ENCODE measurements around the gene IMPG2. TPM values are rescaled to one million over a fixed set of nuclear protein-coding genes. Genes with fewer than 3 reads are reported as not detected.

Gene IMPG2
- total and polyA plus RNA-seq, 7 donors = 0.05 to 0.64 (median 0.17) TPM

DNA sequence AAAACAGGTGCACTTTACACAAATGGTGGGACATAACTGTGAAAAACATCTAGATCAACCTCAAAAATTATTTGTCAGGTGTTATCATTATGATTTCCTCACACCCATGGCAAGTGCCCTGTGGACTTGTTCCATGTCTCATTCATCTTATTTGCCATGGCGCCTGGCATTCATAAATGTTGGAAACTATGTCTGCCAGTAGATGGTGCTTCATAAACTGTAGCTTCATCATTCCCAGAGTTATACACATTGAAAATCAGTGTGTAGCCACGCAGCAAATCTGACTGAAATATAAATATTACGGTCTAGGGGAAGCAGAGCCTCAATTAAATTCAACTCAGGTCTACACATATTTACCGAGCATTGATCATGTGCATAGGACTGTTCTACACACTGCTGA is 90.7 kb downstream of the IMPG2 start:
- intact Hi-C loops (cut with DNase I) = no loop called here
- 74 to 86% (median 82%) methylated on average over 4 of the region's 4 CpGs for WGBS, 3 donors
- DNase-seq (no peak), ATAC-seq (no peak)
- Histone ChIP-seq H3K27me3 (ENCODE audit: insufficient read depth in 3 of 3, low read length in 2 of 3) (no peaks in the 10 kb centered on the region), H3K27ac (no peak overlapping the region), H3K9me3 (no peaks in the 10 kb centered on the region), H3K4me1 (no peaks in the 10 kb centered on the region), H3K4me3 (no peak overlapping the region), H3K36me3 (ENCODE audit: insufficient read depth in 1 of 2, low read depth in 1 of 2) (no peaks in the 10 kb centered on the region)
- no peak for TF ChIP-seq CTCF (IDR thresholded peaks at IDR 0.05)

GRCh38 chr3:101228441-101228840 is 91.9 kb downstream of the IMPG2 start:
- Histone ChIP-seq H3K4me3 (no peak overlapping the region), H3K9me3 (no peaks in the 10 kb centered on the region), H3K4me1 (no peaks in the 10 kb centered on the region), H3K36me3 (ENCODE audit: insufficient read depth in 1 of 2, low read depth in 1 of 2) (no peaks in the 10 kb centered on the region), H3K27ac (no peak overlapping the region), H3K27me3 (ENCODE audit: insufficient read depth in 3 of 3, low read length in 2 of 3) (no peaks in the 10 kb centered on the region)
- ATAC-seq (no peak), DNase-seq (no peak)
- intact Hi-C loops (cut with DNase I) = no loop called here
- whole genome bisulfite sequencing, 3 donors = 68 to 78% (median 72%) methylated on average over 3 of the region's 3 CpGs
- TF ChIP-seq CTCF (IDR thresholded peaks at IDR 0.05) = no peak

GRCh38 chr3:101224739-101225138 is 95.6 kb downstream of the IMPG2 start:
- intact Hi-C loops (cut with DNase I) = no loop called here
- Histone ChIP-seq H3K9me3 (peaks cover 1% of the 10 kb centered on the region), H3K27me3 (ENCODE audit: insufficient read depth in 3 of 3, low read length in 2 of 3) (no peaks in the 10 kb centered on the region), H3K27ac (no peak overlapping the region), H3K4me1 (no peaks in the 10 kb centered on the region), H3K36me3 (ENCODE audit: insufficient read depth in 1 of 2, low read depth in 1 of 2) (no peaks in the 10 kb centered on the region), H3K4me3 (no peak overlapping the region)
- no peak for DNase-seq
- no peak for TF ChIP-seq CTCF (IDR thresholded peaks at IDR 0.05)
- no peak for ATAC-seq
- 71 to 76% (median 71%) methylated on average over 4 of the region's 4 CpGs for WGBS, 3 donors

DNA sequence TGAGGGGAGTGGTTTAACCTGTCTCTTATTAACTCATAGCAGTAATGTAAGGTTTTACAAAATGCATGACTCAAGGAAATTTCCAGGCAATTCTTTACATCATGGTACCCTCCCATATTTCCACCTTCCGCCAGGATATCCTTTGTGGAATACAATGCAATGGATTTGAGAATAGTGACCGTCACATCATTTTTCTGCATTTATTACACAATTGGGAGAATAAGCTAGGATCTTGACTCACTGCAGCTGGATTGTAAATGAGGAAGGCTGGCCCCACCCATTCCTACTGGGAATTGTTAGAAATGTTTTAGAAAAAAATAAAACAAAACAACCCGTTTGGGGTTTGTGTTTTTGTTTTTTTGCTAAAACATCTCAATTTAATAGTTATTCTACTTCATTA is 97.4 kb downstream of the IMPG2 start:
- peaks cover 7% of the 10 kb centered on the region for H3K9me3 ChIP-seq
- H3K4me3 ChIP-seq = no peak overlapping the region
- ATAC-seq (peak in 1 of 4 donors; percentile 41), DNase-seq (no peak)
- no peak for TF ChIP-seq CTCF (IDR thresholded peaks at IDR 0.05)
- intact Hi-C loops (cut with DNase I) = no loop called here
- H3K27ac ChIP-seq = no peak overlapping the region
- H3K27me3 ChIP-seq (ENCODE audit: insufficient read depth in 3 of 3, low read length in 2 of 3) = no peaks in the 10 kb centered on the region
- no peaks in the 10 kb centered on the region for H3K36me3 ChIP-seq (ENCODE audit: insufficient read depth in 1 of 2, low read depth in 1 of 2)
- WGBS, 3 donors = 57 to 58% (median 57%) methylated on average over 3 of the region's 3 CpGs
- no peaks in the 10 kb centered on the region for H3K4me1 ChIP-seq

- Histone ChIP-seq H3K4me3 (no peak overlapping the region), H3K4me1 (no peaks in the 10 kb centered on the region), H3K36me3 (ENCODE audit: insufficient read depth in 1 of 2, low read depth in 1 of 2) (no peaks in the 10 kb centered on the region), H3K27me3 (ENCODE audit: insufficient read depth in 3 of 3, low read length in 2 of 3) (no peaks in the 10 kb centered on the region), H3K9me3 (peaks cover 7% of the 10 kb centered on the region), H3K27ac (no peak overlapping the region)
- 88 to 94% (median 91%) methylated on average over 4 of the region's 4 CpGs for WGBS, 3 donors
- no peak for TF ChIP-seq CTCF (IDR thresholded peaks at IDR 0.05)
- ATAC-seq = no peak
- no peak for DNase-seq
- intact Hi-C loops (cut with DNase I) = no loop called here
Measured at GRCh38 chr3:101219842-101220560, 100.4 kb downstream of the IMPG2 start.

All from psoas muscle (tissue), 8 donors.